Measurements from ENCODE around the gene CAMK1G.

Gene CAMK1G

DNA sequence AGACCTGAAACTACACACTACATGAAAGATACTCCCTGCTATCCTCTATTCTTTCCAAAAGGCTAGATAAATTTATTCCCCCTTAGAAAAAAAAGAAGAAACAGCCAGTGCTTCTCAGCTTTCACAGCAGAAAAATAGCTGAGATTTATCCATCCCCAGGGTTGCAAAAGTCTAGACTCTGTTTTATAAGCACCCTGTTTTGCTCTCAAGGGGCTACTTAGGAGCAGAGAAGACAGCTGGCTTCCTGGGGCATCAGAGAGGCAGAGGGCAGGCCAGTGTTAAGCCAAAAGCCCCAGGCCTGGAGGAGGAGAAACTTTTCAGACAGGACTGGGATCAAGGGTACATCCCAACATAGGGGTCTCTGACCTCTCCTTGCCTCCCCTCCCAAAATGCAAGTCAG, 64.8 kb downstream of the CAMK1G start:
- no peak for DNase-seq (ENCODE audit: insufficient read length)
- no peak for FAIRE-seq
- TF ChIP-seq POLR2A (IDR thresholded peaks at IDR 0.05; ENCODE audit: low read depth, low read length) (no peak), TAF1 (IDR thresholded peaks at IDR 0.05; ENCODE audit: borderline replicate concordance, low read depth, low read length) (no peak), POLR2AphosphoS5 (IDR thresholded peaks at IDR 0.05; ENCODE audit: low read depth, low read length) (no peak)

DNA sequence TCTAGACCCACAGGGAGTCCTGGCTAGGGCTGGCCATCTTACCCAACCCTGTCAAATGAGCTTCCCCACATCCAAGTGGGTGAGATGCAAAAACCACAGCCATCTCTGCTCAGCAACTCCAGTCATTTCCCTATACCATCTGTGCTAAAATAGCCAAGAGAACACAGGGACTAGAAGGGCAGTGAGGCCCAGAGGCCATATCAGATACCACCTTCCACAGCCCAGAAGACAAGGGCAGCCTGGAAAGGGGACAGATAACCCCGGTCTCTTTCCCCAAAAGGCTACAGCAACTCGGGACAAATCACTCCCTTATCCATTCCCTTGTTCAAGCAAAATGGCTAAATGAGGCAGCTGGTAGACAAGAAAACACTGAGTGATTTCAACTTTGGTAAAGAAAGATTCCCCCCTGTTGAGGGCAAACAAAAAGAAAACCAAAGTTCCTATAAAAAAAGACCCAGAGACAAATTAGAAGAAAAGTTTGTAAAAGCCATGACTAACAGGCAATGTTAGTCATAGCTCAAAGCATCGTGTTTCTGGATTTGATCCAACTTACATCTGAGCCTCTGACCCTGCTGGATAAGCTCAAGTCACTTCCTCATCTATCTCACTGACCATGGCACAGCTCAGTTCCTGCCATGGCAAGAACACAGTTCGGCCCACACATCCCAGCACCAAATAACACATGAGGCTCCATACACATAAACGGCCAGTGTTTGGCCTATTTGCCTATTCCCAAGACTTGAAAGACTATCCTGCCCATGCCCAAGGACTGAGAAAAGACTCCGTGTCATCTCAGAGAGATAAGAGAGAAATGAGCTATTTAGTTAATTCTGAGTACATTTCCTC, 65.6 kb downstream of the CAMK1G start:
- no peak for DNase-seq (ENCODE audit: insufficient read length)
- TF ChIP-seq POLR2AphosphoS5 (IDR thresholded peaks at IDR 0.05; ENCODE audit: low read depth, low read length) (no peak), POLR2A (IDR thresholded peaks at IDR 0.05; ENCODE audit: low read depth, low read length) (no peak), TAF1 (IDR thresholded peaks at IDR 0.05; ENCODE audit: borderline replicate concordance, low read depth, low read length) (no peak)

DNA sequence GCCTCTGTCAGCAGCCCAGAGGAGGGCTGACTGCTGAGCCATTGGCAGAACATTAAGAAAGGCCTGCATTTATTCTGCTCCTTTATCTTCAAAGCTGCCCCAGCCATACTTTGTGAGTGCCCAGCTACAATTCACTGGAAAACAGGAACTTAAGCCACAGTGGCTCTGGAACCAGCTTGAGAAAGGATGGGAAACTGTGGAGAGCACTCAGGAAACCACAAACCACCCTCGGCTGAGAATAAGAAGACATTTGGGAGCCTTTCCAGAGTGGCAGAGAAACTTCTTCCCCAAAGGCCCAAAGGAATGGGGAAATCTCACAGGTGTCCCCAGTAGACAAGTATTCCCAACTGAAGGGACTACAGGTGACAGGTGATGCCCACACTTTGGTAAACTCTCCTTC, 66.9 kb downstream of the CAMK1G start:
- no peak for DNase-seq (ENCODE audit: insufficient read length)
- TF ChIP-seq POLR2A (IDR thresholded peaks at IDR 0.05; ENCODE audit: low read depth, low read length) (no peak), POLR2AphosphoS5 (IDR thresholded peaks at IDR 0.05; ENCODE audit: low read depth, low read length) (no peak), TAF1 (IDR thresholded peaks at IDR 0.05; ENCODE audit: borderline replicate concordance, low read depth, low read length) (no peak)
- no peak for FAIRE-seq

More for the DNA sequence above, 65.6 kb downstream of the CAMK1G start:
- no peak for FAIRE-seq

DNA sequence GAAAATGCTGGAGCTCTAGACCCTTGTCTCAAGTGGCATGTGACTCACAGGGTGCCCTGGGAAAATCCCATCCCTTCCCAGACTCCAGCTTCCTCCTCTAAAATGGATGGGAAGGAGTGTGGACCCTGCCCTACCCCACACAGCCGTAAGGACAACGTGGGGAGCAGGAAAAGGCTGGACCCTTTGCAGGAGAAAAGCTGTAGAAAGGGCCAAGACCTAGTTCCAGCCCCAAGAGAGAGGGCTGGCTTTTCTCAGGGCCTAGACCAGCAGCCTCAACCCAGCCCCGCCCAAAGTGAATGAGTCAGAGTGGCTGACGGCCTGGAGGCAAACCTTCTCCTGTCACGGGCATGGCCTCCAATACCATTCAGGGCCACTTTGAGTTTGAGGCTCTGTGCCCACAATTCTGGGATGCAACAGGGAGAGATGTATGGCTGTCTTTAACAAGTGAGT, 67.6 kb downstream of the CAMK1G start:
- TF ChIP-seq POLR2A (IDR thresholded peaks at IDR 0.05; ENCODE audit: low read depth, low read length) (no peak), POLR2AphosphoS5 (IDR thresholded peaks at IDR 0.05; ENCODE audit: low read depth, low read length) (no peak), TAF1 (IDR thresholded peaks at IDR 0.05; ENCODE audit: borderline replicate concordance, low read depth, low read length) (no peak)
- FAIRE-seq: no peak
- no peak for DNase-seq (ENCODE audit: insufficient read length)

DNA sequence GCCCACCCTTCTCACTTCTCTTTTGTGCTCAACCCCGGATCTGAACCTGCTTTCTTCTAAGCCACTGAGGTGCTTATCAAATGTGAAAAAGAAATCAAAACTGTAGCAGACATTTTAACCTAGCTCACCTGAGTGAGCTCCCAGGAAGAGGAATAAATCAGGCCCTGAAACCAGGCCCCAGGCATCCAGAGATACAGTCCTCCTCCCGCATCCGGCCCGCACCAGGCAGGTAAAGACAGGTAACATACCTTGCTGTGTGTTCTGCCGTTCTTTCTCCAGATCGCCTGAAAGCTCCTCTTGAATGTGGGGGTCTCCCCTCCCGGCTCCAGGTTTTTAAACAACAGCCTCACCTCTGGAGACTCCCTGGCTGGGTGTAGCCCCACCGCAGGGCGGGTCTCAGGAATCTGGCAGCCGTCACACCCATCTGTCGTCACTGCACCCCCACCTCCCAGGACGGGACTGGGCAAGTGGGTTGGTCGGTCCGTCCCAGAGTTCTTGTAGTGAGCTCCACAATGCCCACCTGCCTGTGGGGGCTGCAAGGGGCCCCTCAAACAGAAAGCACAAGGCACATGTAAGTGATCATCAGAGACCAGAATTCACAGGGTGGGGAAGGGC, 68.7 kb downstream of the CAMK1G start, which contains the start of gene LAMB3:
LAMB3 (minus strand) TSS at position 305 of the 615 bp plus-strand sequence. CDS start 1,481 bp downstream, outside the sequence.
- FAIRE-seq: no peak
- TF ChIP-seq POLR2A (IDR thresholded peaks at IDR 0.05; ENCODE audit: low read depth, low read length): no peak
- DNase-seq (ENCODE audit: insufficient read length): no peak

DNA sequence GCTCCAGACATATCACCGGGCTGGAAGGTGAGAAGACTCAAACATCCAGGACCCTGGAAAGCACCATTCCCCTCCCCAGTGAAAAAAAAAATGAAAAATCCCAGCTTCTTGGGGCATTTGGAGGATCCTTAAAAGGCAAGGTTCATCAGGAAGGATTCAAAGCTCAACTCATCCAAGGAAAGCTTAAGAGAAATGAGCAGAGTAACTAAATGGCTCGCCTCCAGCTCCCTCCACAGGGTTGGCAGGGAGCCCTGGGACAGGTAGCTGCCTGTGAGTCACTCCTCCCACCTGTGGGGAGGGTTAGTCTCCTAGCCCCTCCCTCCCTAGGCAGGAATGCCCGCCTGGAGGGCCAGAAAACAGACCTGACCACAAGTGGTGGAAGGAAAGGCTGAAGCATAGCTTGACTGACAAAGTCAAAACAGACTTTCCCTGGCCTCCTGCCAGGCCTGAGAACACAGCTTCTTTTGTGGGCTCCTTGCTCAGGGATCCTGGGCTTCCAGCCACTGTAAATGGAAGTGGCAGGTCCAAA, 69.4 kb downstream of the CAMK1G start:
- DNase-seq (ENCODE audit: insufficient read length) (no peak), FAIRE-seq (peak; percentile 77)
- TF ChIP-seq POLR2A (IDR thresholded peaks at IDR 0.05; ENCODE audit: low read depth, low read length): no peak
- TF ChIP-seq POLR2AphosphoS5 (IDR thresholded peaks at IDR 0.05; ENCODE audit: low read depth, low read length): no peak
- TF ChIP-seq TAF1 (IDR thresholded peaks at IDR 0.05; ENCODE audit: borderline replicate concordance, low read depth, low read length): no peak

DNA sequence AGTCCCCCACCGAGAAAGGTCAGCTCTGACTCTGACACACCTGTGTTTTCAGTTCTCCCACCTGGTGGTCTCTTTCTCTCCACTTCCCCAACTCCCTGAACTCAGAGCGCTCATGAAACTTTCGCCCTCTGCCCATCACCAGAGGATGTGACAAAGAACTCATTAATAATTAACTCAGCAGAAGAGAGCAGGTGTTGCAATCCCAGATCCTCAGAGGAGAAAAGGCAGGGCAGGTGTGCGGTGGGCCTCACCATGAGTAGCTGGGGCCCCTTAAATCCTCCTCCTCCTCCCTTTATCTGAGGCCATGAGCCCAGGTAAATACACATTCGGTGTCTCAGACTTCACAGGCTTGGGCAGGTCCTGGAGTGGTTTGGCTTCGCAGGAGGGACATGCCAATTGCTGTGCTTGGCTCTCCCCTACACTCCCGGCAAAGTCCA, 70.4 kb downstream of the CAMK1G start:
- no peak for DNase-seq (ENCODE audit: insufficient read length)
- TF ChIP-seq POLR2AphosphoS5 (IDR thresholded peaks at IDR 0.05; ENCODE audit: low read depth, low read length): no peak
- no peak for TF ChIP-seq POLR2A (IDR thresholded peaks at IDR 0.05; ENCODE audit: low read depth, low read length)
- no peak for TF ChIP-seq TAF1 (IDR thresholded peaks at IDR 0.05; ENCODE audit: borderline replicate concordance, low read depth, low read length)
- peak; percentile 64 for FAIRE-seq

DNA sequence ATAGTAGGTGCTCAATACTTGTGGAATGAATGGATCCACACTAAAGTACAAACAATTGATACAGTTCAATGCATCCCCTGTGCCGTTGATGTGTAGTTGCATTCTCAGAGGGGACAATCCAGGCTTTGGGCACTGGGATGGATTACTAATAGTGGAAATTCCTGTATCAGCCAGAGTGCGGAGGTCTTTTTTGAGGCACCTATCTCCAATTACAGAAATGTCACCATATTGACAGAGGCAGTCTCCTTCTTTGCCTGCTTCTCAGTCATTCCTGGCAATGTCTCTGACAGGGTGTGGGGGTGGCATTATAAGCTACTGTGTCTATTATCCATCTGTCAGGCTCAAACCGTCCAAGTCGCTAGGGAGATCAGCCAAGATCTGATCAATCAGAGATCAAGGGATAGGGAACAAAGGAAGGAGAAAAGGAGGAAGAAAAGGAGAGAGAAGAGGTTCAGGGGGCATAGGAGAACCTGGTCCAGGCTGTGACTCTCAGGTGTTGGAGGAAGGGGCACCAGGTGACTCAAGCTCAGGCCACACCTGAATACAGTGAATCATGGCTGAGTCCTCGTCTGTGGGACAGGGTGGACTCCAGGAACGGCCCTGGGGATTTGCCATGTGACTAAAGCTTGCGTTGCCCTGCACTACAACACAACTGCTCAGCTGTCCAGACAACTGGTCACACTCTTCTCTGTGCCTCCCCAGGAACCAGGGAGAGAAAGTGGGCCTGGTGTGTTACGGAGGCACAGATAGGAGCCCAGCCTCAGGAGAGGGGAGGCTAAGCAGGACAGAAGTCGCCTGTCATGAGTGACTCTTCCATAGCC, 72.1 kb downstream of the CAMK1G start:
- TF ChIP-seq POLR2A (IDR thresholded peaks at IDR 0.05; ENCODE audit: low read depth, low read length) (no peak), TAF1 (IDR thresholded peaks at IDR 0.05; ENCODE audit: borderline replicate concordance, low read depth, low read length) (no peak), POLR2AphosphoS5 (IDR thresholded peaks at IDR 0.05; ENCODE audit: low read depth, low read length) (no peak)
- FAIRE-seq (no peak), DNase-seq (ENCODE audit: insufficient read length) (no peak)

DNA sequence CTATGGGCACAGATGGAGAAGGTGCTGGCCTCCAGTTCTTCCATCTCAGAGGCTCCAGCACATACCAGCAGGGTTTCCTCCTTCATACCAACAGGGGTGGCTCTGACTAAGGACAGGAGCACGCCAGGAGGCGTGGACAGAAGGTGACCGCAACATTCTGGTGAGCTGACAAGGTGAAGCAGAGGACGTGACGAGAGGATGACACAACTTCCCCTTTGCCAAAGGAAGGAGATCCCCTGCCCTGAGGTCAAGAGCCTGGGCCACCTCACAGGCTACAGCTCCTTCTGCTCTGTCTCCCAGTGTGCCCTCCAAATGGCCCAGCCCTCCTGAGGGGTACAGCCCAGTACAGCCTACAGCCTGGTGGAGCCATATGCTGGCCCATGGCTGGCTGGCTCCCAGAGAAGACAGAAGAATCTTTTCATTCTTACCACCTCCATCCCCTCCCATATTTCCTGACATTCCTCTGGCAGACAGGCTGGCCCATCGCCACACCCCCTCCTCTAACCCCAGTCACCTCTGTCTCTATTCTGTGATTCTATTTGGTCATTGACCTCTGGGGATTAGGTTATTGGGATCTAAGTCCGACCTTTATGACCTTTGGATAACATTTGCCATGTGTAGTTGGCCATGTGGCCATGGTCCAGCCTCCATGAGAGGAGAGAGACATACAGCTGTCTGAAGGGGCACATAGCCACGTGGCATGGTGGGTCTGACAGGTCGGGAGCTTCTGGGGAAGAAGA, 73.8 kb downstream of the CAMK1G start:
- no peak for DNase-seq (ENCODE audit: insufficient read length)
- peak; percentile 61 for FAIRE-seq
- TF ChIP-seq POLR2AphosphoS5 (IDR thresholded peaks at IDR 0.05; ENCODE audit: low read depth, low read length) (no peak), POLR2A (IDR thresholded peaks at IDR 0.05; ENCODE audit: low read depth, low read length) (no peak), TAF1 (IDR thresholded peaks at IDR 0.05; ENCODE audit: borderline replicate concordance, low read depth, low read length) (no peak)

DNA sequence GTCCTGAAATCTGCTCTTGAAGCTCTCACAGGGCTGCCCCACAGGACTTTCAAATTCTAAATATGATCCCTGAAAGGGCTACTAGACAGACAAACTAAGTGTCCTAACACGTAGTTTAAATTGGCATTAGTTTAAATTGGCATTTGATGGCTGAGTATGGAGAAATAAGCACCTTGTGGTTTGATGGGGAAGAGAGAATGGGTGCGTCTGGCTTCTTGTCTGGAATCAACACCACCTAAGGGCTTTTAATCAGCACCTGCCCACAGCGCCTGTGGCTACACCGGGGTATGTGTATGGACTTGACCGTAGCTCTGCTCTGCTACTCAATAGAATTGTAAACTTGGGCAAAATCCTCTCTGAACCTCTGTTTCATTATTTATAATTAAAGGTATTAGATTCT, 74.4 kb downstream of the CAMK1G start:
- no peak for FAIRE-seq

More for the DNA sequence above, 74.4 kb downstream of the CAMK1G start:
- TF ChIP-seq POLR2A (IDR thresholded peaks at IDR 0.05; ENCODE audit: low read depth, low read length) (no peak), TAF1 (IDR thresholded peaks at IDR 0.05; ENCODE audit: borderline replicate concordance, low read depth, low read length) (no peak), POLR2AphosphoS5 (IDR thresholded peaks at IDR 0.05; ENCODE audit: low read depth, low read length) (no peak)
- DNase-seq (ENCODE audit: insufficient read length): no peak
